ENCODE results near the gene ESAM. TPM values are rescaled to one million over a fixed set of nuclear protein-coding genes. Genes with fewer than 3 reads are reported as not detected.

The ESAM gene
- total RNA-seq, 2 donors from 2014 or later = 54.2 to 116 TPM

DNA sequence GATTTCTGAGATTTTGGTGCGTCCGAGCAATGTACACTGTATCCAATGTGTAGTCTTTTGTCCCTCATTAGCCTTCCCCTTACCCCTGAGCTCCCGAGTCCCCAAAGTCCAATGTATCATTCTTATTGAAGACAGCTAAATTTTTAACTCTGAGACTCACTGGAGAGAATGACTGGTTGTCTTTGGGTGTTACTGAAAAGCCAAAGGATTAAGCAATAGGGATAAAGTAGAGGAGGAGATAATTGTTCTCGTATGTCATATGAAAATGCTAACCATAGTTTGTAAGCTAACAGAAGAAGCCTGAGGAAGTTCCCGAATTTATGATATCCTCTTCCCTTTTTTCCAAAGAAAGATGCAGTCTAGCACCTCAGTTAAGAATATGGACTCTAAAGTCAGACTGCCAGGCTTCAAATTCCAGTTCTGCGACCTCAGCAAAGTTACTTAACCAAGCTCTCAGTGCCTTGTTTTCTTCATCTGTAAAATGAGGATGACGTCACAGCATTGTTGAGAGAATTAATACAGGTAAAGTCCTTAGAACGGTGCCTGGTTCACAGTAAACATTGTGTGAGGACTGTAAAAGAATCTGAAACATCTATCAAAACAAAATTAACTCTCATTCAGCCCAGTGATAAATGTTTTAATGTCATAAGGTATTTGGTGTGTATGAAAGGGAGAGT, 39.7 kb upstream of the ESAM start:
- no peaks in the 10 kb centered on the region for H3K27me3 ChIP-seq (replicated peaks; ENCODE audit: insufficient read depth)
- H3K4me3 ChIP-seq = peak overlapping the region; percentile 100
- TF ChIP-seq, protein P1, sequence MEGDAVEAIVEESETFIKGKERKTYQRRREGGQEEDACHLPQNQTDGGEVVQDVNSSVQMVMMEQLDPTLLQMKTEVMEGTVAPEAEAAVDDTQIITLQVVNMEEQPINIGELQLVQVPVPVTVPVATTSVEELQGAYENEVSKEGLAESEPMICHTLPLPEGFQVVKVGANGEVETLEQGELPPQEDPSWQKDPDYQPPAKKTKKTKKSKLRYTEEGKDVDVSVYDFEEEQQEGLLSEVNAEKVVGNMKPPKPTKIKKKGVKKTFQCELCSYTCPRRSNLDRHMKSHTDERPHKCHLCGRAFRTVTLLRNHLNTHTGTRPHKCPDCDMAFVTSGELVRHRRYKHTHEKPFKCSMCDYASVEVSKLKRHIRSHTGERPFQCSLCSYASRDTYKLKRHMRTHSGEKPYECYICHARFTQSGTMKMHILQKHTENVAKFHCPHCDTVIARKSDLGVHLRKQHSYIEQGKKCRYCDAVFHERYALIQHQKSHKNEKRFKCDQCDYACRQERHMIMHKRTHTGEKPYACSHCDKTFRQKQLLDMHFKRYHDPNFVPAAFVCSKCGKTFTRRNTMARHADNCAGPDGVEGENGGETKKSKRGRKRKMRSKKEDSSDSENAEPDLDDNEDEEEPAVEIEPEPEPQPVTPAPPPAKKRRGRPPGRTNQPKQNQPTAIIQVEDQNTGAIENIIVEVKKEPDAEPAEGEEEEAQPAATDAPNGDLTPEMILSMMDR (IDR thresholded peaks at IDR 0.05) = no peak
- peaks cover 4% of the 10 kb centered on the region for H3K36me3 ChIP-seq
- peaks cover 17 to 37% of the 10 kb centered on the region in 2 donors for H3K4me1 ChIP-seq (ENCODE audit: control insufficient read depth in 1 of 2, low read depth in 2 of 2)
- H3K9me3 ChIP-seq = no peaks in the 10 kb centered on the region
- ATAC-seq (ENCODE audit: insufficient number of reproducible peaks, low FRiP score, low read depth) (no peak), DNase-seq (ENCODE audit: low spot score) (no peak)
- H3K27ac ChIP-seq = peak overlapping the region; percentile 99 to 100

DNA sequence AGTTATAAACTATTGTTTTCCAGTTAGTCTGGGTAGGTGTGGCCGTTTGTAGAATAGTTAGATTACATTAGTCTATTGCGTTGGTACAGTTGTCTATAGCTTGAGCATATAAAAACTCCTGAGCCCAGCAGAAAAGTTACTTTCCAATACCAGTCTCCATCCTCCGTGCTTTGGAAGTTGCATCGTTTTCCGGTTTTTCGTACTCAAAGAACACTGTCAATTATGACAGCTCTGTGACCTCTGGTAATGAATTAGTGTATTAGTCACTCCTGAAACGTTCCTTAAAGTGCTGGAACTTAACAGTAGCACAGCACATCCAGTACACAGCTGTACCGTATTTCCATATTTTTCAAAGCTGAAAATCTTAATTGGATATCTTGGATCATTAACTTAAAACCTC, 38.9 kb upstream of the ESAM start:
- no peaks in the 10 kb centered on the region for H3K9me3 ChIP-seq
- DNase-seq (ENCODE audit: low spot score) (no peak), ATAC-seq (ENCODE audit: insufficient number of reproducible peaks, low FRiP score, low read depth) (peak; percentile 69)
- TF ChIP-seq, protein P1 (IDR thresholded peaks at IDR 0.05) = no peak
- peaks cover 4% of the 10 kb centered on the region for H3K36me3 ChIP-seq
- H3K4me3 ChIP-seq = peak overlapping the region; percentile 100
- no peaks in the 10 kb centered on the region for H3K27me3 ChIP-seq (replicated peaks; ENCODE audit: insufficient read depth)
- peak overlapping the region; percentile 99 to 100 for H3K27ac ChIP-seq
- H3K4me1 ChIP-seq (ENCODE audit: control insufficient read depth in 1 of 2, low read depth in 2 of 2) = peaks cover 17 to 37% of the 10 kb centered on the region in 2 donors

DNA sequence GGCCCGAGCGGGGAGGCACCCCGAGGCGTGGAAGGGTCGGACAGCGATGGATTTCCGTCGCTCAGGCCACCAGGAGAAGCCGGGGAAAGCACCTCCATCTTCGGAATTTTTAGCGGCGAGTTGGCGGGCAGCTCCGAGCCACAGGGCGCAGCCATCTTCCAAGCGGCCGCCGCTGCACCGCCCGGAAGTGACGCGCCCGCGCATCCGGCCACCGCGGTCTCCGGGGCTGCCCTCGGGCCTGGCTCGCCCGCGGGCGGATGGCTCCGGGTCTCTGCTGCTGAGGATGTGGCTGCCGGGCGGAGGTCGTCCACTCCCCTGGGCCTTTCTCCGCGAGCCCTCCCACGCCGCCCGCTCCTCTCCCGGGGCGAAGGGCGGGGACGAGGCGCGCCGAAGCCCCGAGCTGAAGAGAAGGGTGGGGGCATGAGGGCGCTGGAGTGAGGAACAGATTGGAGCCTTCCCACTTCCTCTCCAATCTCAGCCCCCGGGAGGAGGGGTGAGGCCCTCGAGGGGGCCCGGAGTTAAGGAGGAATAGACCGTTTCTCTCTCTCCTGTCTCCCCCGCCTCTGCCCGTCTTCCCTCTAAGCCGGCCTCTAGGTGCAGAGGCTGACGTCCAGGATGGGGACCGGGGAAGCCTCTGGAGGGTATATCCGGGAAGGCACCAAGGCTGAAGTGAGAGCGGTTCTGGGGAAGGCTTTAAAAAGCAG, 38.3 kb upstream of the ESAM start, which contains the start of gene MSANTD2:
Gene MSANTD2 (minus strand): TSS at position 181 of the 704 bp plus-strand sequence. CDS start 26 bp downstream, at position 155.
- H3K27me3 ChIP-seq (replicated peaks; ENCODE audit: insufficient read depth) = no peaks in the 10 kb centered on the region
- H3K4me1 ChIP-seq (ENCODE audit: control insufficient read depth in 1 of 2, low read depth in 2 of 2) = peaks cover 17 to 37% of the 10 kb centered on the region in 2 donors

DNA sequence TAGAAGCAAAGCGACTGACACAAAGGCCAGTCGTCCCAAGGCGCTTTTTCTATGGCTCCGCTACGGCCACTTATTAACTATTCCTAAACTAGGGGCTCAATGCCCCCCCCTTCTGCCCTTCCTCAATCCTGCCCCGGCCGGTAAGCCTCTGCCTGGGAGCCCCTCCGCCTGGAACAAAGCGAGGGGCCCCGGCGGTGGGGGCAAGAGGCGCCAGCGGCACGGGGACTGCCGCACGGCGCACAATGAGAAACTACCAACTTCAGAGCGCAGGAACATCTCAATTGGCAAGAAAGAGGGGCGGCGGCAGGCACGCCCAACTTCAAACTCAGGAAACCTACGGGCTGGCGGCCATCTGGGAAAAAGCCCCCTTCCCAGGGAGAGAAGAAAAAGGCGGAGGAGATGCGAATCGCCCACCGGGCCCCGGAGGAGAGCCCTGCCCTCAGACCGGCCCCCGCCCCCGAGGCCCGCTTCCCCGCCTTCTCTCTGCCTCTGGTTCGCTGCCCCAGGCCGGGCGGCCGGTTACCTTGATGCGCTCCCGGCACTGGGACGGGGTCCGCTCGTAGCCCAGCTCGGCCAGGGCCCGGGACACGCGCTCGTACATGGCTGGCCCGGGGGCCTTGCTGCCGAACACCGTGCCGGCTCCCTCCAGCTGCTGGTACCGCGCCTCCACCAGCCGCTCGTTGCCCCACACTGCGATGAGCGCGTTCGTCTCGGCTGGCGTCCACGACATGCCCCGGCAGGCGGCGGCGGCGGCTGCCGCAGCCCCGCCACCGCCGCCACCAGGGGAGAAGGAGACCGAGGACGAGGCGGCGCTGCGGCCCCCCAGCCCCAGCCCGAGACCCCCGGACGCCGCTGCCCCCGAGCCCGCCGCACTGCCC, 37.5 kb upstream of the ESAM start:
- Histone ChIP-seq H3K36me3 (no peaks in the 10 kb centered on the region), H3K9me3 (no peaks in the 10 kb centered on the region), H3K4me1 (ENCODE audit: control insufficient read depth in 1 of 2, low read depth in 2 of 2) (peaks cover 17 to 37% of the 10 kb centered on the region in 2 donors), H3K27me3 (replicated peaks; ENCODE audit: insufficient read depth) (no peaks in the 10 kb centered on the region), H3K27ac (peak overlapping the region; percentile 99 to 100), H3K4me3 (peak overlapping the region; percentile 100)
- ATAC-seq (ENCODE audit: insufficient number of reproducible peaks, low FRiP score, low read depth) (no peak), DNase-seq (ENCODE audit: low spot score) (no peak)
- TF ChIP-seq, protein P1 (IDR thresholded peaks at IDR 0.05) = no peak

More for the DNA sequence above, 38.3 kb upstream of the ESAM start, which contains the start of gene MSANTD2:
- Histone ChIP-seq H3K4me3 (peak within 1 kb of the TSS; percentile 100), H3K36me3 (peaks cover 2% of the 10 kb centered on the region), H3K9me3 (no peaks in the 10 kb centered on the region), H3K27ac (peak within 1 kb of the TSS; percentile 99 to 100)
- ATAC-seq (ENCODE audit: insufficient number of reproducible peaks, low FRiP score, low read depth) (peak; percentile 90), DNase-seq (ENCODE audit: low spot score) (peak; percentile 35)
- TF ChIP-seq, protein P1 (IDR thresholded peaks at IDR 0.05) = no peak
